ENCODE results near the gene HTR1D. TPM values are rescaled to one million over a fixed set of nuclear protein-coding genes. Genes with fewer than 3 reads are reported as not detected.
"Not testable (repeated sequence)": the region's sequence is repeated elsewhere in the genome, so short reads cannot be mapped to it uniquely, and the experiment has no call there.

The HTR1D gene
- total and polyA plus RNA-seq, 12 donors: 0.03 to 0.06 TPM; not detected in 10

GRCh38 chr1:23210963-23211362 is 6.3 kb downstream of the HTR1D start:
- intact Hi-C loops (cut with DNase I): no loop called here
- WGBS, 4 donors: 48 to 82% (median 68%) methylated on average over 2 of the region's 2 CpGs

GRCh38 chr1:23210351-23210785 is 6.9 kb downstream of the HTR1D start:
- H3K9me3 ChIP-seq (replicated peaks in 1 of 3): no peaks in the 10 kb centered on the region
- no peaks in the 10 kb centered on the region for H3K4me1 ChIP-seq (replicated peaks in 1 of 2)
- intact Hi-C loops (cut with DNase I): no loop called here
- H3K27ac ChIP-seq: no peak overlapping the region
- peaks cover 18% of the 10 kb centered on the region for H3K27me3 ChIP-seq
- WGBS, 4 donors: 38 to 45% (median 42%) methylated on average over 5 to 6 of the region's 6 CpGs
- no peaks in the 10 kb centered on the region for H3K36me3 ChIP-seq (replicated peaks in 1 of 2)
- H3K4me3 ChIP-seq: no peak overlapping the region
- TF ChIP-seq CTCF (IDR thresholded peaks at IDR 0.05): no peak
- TF ChIP-seq POLR2A (IDR thresholded peaks at IDR 0.05): no peak
- DNase-seq: no peak

More at GRCh38 chr1:23210963-23211362, 6.3 kb downstream of the HTR1D start:
- Histone ChIP-seq H3K27me3 (peaks cover 23% of the 10 kb centered on the region), H3K4me1 (replicated peaks in 1 of 2) (no peaks in the 10 kb centered on the region), H3K27ac (no peak overlapping the region), H3K4me3 (no peak overlapping the region), H3K9me3 (replicated peaks in 1 of 3) (no peaks in the 10 kb centered on the region), H3K36me3 (replicated peaks in 1 of 2) (no peaks in the 10 kb centered on the region)
- no peak for TF ChIP-seq POLR2A (IDR thresholded peaks at IDR 0.05)
- TF ChIP-seq CTCF (IDR thresholded peaks at IDR 0.05): no peak
- DNase-seq: no peak

GRCh38 chr1:23209770-23210169 is 7.5 kb downstream of the HTR1D start:
- Histone ChIP-seq H3K4me1 (replicated peaks in 1 of 2) (no peaks in the 10 kb centered on the region), H3K36me3 (replicated peaks in 1 of 2) (no peaks in the 10 kb centered on the region), H3K27me3 (peaks cover 12% of the 10 kb centered on the region), H3K27ac (no peak overlapping the region), H3K4me3 (no peak overlapping the region), H3K9me3 (replicated peaks in 1 of 3) (no peaks in the 10 kb centered on the region)
- intact Hi-C loops (cut with DNase I): no loop called here
- TF ChIP-seq CTCF (IDR thresholded peaks at IDR 0.05): no peak
- no peak for TF ChIP-seq POLR2A (IDR thresholded peaks at IDR 0.05)
- no peak for DNase-seq
- 72 to 81% (median 77%) methylated on average over 4 of the region's 4 CpGs for WGBS, 4 donors

GRCh38 chr1:23208527-23208926 is 8.8 kb downstream of the HTR1D start:
- intact Hi-C loops (cut with DNase I): no loop called here
- DNase-seq: no peak
- H3K4me3 ChIP-seq: no peak overlapping the region
- H3K27me3 ChIP-seq: no peaks in the 10 kb centered on the region
- H3K36me3 ChIP-seq (replicated peaks in 1 of 2): no peaks in the 10 kb centered on the region
- WGBS, 4 donors: 72 to 82% (median 77%) methylated on average over 2 of the region's 2 CpGs
- H3K9me3 ChIP-seq (replicated peaks in 1 of 3): no peaks in the 10 kb centered on the region
- TF ChIP-seq POLR2A (IDR thresholded peaks at IDR 0.05): no peak
- TF ChIP-seq CTCF (IDR thresholded peaks at IDR 0.05): no peak
- no peak overlapping the region for H3K27ac ChIP-seq
- no peaks in the 10 kb centered on the region for H3K4me1 ChIP-seq (replicated peaks in 1 of 2)

- H3K27me3 ChIP-seq; DNase-seq; H3K9me3 ChIP-seq (replicated peaks in 1 of 3); intact Hi-C loops (cut with DNase I); H3K4me3 ChIP-seq; H3K27ac ChIP-seq; H3K36me3 ChIP-seq (replicated peaks in 1 of 2); H3K4me1 ChIP-seq (replicated peaks in 1 of 2): not testable (repeated sequence)
- 87 to 91% (median 88%) methylated on average over 8 of the region's 8 CpGs for WGBS, 4 donors
Observed at GRCh38 chr1:23207733-23208132, 9.6 kb downstream of the HTR1D start.
